SH-SY5Y (cell line): ENCODE results near the gene TSPAN8.

Source experiments
- GATA2 ChIP-seq: IDR thresholded peaks from 2 replicates; pipeline ENCODE4 v1.6.1; 2011; ENCODE audit warnings: mild to moderate bottlenecking, low read depth, low read length
- GATA3 ChIP-seq: IDR thresholded peaks from 2 replicates; pipeline ENCODE4 v1.6.1; 2011; ENCODE audit warnings: low read depth, mild to moderate bottlenecking, low read length, moderate library complexity

- TF ChIP-seq GATA2 (no peak), GATA3 (no peak)
Observed at GRCh38 chr12:71108355-71108754, 49.4 kb downstream of the TSPAN8 start.
